SK-N-MC (cell line): Measurements from ENCODE around the gene GDPD5.

Source experiments
- EZH2 ChIP-seq: fragments of 200-600 bp; sonication (generic); IDR thresholded peaks from one replicate; pipeline ENCODE4 v1.6.1; 2017; ENCODE audit warnings: antibody characterized with exemption
- FOXP2 ChIP-seq: optimal IDR thresholded peaks from 2 replicates; pipeline ENCODE3; 2011; ENCODE audit warnings: mild to moderate bottlenecking, moderate library complexity; ENCODE audit not compliant: insufficient read depth; ENCODE audit errors: extremely low read length, control extremely low read depth
- POLR2AphosphoS5 ChIP-seq: IDR thresholded peaks from 2 replicates; pipeline ENCODE4 v1.6.1; 2012; ENCODE audit warnings: mild to moderate bottlenecking, low read depth, low read length, borderline replicate concordance

- TF ChIP-seq EZH2 (no peak), POLR2AphosphoS5 (no peak), FOXP2 (no peak)
Observed at GRCh38 chr11:75467881-75468280, 57.9 kb downstream of the GDPD5 start.
